Measurements from ENCODE around the gene LIG3. TPM values are rescaled to one million over a fixed set of nuclear protein-coding genes. Genes with fewer than 3 reads are reported as not detected.

Gene LIG3
- polyA plus RNA-seq, 3 donors, result 6.0 to 14.6 (median 7.5) TPM

- Mint-ChIP-seq H3K27ac (peak overlapping the region in 1 of 7 donors; percentile 9), H3K27me3 (ENCODE audit: low read depth in 3 of 3) (no peaks in the 10 kb centered on the region), H3K4me1 (no peaks in the 10 kb centered on the region), H3K9me3 (no peaks in the 10 kb centered on the region), H3K4me3 (no peak overlapping the region), H3K36me3 (peaks cover 91 to 99% of the 10 kb centered on the region in 2 donors)
- H3K4me1 ChIP-seq (ENCODE audit: control insufficient read depth in 1 of 2, insufficient read depth in 2 of 2, low read length in 2 of 2), result no peaks in the 10 kb centered on the region
- H3K79me2 ChIP-seq (ENCODE audit: insufficient read depth, low read length), result no peaks in the 10 kb centered on the region
- H3K4me2 ChIP-seq (replicated peaks; ENCODE audit: extremely low read depth, low read length, poor library complexity, severe bottlenecking), result no peak overlapping the region
- H3K4me3 ChIP-seq (replicated peaks in 1 of 3; ENCODE audit: low read depth in 2 of 3, low read length in 3 of 3), result no peak overlapping the region
- WGBS (ENCODE audit: insufficient coverage), result 92% methylated on average over 5 of the region's 5 CpGs
- TF ChIP-seq, protein P1, sequence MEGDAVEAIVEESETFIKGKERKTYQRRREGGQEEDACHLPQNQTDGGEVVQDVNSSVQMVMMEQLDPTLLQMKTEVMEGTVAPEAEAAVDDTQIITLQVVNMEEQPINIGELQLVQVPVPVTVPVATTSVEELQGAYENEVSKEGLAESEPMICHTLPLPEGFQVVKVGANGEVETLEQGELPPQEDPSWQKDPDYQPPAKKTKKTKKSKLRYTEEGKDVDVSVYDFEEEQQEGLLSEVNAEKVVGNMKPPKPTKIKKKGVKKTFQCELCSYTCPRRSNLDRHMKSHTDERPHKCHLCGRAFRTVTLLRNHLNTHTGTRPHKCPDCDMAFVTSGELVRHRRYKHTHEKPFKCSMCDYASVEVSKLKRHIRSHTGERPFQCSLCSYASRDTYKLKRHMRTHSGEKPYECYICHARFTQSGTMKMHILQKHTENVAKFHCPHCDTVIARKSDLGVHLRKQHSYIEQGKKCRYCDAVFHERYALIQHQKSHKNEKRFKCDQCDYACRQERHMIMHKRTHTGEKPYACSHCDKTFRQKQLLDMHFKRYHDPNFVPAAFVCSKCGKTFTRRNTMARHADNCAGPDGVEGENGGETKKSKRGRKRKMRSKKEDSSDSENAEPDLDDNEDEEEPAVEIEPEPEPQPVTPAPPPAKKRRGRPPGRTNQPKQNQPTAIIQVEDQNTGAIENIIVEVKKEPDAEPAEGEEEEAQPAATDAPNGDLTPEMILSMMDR (IDR thresholded peaks at IDR 0.05), result no peak
- H3K27me3 ChIP-seq (ENCODE audit: control insufficient read depth in 2 of 2, insufficient read depth in 2 of 2, low read length in 2 of 2), result no peaks in the 10 kb centered on the region
- no peak overlapping the region for H3K9ac ChIP-seq (ENCODE audit: insufficient read depth, low read length, poor library complexity, severe bottlenecking)
- H4K20me1 ChIP-seq (ENCODE audit: insufficient read depth, low read length), result peaks cover 4% of the 10 kb centered on the region
- intact Hi-C loops (cut with micrococcal nuclease), result no loop called here
- no peak overlapping the region for H2AFZ ChIP-seq (ENCODE audit: insufficient read depth, low read depth, low read length, poor library complexity, severe bottlenecking)
- no peaks in the 10 kb centered on the region for H3K9me3 ChIP-seq (replicated peaks in 1 of 2; ENCODE audit: control insufficient read depth in 1 of 2, insufficient read depth in 1 of 2, low read length in 2 of 2)
- H3K27ac ChIP-seq (ENCODE audit: low read depth in 1 of 2, low read length in 2 of 2), result no peak overlapping the region
- H3K36me3 ChIP-seq (replicated peaks in 1 of 2; ENCODE audit: control insufficient read depth in 1 of 2, insufficient read depth in 2 of 2, low read length in 2 of 2), result peaks cover 81 to 99% of the 10 kb centered on the region in 2 donors
- DNase-seq, result no peak
These were observed 31.4 kb downstream of the LIG3 start for GRCh38 chr17:35011671-35012216.

DNA sequence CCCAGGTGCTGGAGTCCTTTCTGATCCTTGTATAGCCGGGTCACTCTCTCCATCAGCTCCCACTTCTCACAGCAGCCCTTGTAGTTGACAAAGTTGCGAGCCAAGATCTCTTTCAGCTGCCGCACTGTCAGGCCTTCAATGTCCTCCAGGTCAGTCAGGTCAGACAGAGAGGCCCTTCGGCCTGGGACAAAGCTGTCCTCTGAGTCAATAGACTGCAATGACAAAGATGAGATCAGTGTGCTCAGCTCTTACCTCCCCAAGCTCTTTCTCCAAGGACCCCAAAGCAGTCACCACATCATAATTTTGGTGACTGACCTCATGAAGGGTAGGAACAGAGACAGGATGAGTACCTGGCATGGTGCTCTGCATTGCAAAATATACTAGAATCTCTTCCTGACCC, 36.1 kb downstream of the LIG3 start:
- no peaks in the 10 kb centered on the region for H3K9me3 ChIP-seq (replicated peaks in 1 of 2; ENCODE audit: control insufficient read depth in 1 of 2, insufficient read depth in 1 of 2, low read length in 2 of 2)
- no peak overlapping the region for H3K9ac ChIP-seq (ENCODE audit: insufficient read depth, low read length, poor library complexity, severe bottlenecking)
- DNase-seq, result no peak
- peaks cover 83 to 100% of the 10 kb centered on the region in 2 donors for H3K36me3 ChIP-seq (replicated peaks in 1 of 2; ENCODE audit: control insufficient read depth in 1 of 2, insufficient read depth in 2 of 2, low read length in 2 of 2)
- H3K27ac ChIP-seq (ENCODE audit: low read depth in 1 of 2, low read length in 2 of 2), result no peak overlapping the region
- H3K9me3 Mint-ChIP-seq, result no peaks in the 10 kb centered on the region
- H3K27ac Mint-ChIP-seq, result peak overlapping the region in 2 of 7 donors; percentile 28 to 33
- 100% methylated on average over 3 of the region's 4 CpGs for WGBS (ENCODE audit: insufficient coverage)
- intact Hi-C loops (cut with micrococcal nuclease), result no loop called here
- H3K27me3 Mint-ChIP-seq (ENCODE audit: low read depth in 3 of 3), result peaks cover 0 to 2% (median 0%) of the 10 kb centered on the region in 3 donors
- no peaks in the 10 kb centered on the region for H3K4me1 ChIP-seq (ENCODE audit: control insufficient read depth in 1 of 2, insufficient read depth in 2 of 2, low read length in 2 of 2)
- H3K4me2 ChIP-seq (replicated peaks; ENCODE audit: extremely low read depth, low read length, poor library complexity, severe bottlenecking), result no peak overlapping the region
- no peak overlapping the region for H2AFZ ChIP-seq (ENCODE audit: insufficient read depth, low read depth, low read length, poor library complexity, severe bottlenecking)
- H3K27me3 ChIP-seq (ENCODE audit: control insufficient read depth in 2 of 2, insufficient read depth in 2 of 2, low read length in 2 of 2), result no peaks in the 10 kb centered on the region
- peaks cover 90 to 98% of the 10 kb centered on the region in 2 donors for H3K36me3 Mint-ChIP-seq
- H4K20me1 ChIP-seq (ENCODE audit: insufficient read depth, low read length), result peaks cover 4% of the 10 kb centered on the region
- H3K79me2 ChIP-seq (ENCODE audit: insufficient read depth, low read length), result no peaks in the 10 kb centered on the region
- H3K4me3 ChIP-seq (replicated peaks in 1 of 3; ENCODE audit: low read depth in 2 of 3, low read length in 3 of 3), result no peak overlapping the region
- H3K4me3 Mint-ChIP-seq, result no peak overlapping the region
- H3K4me1 Mint-ChIP-seq, result no peaks in the 10 kb centered on the region
- TF ChIP-seq, protein P1 (IDR thresholded peaks at IDR 0.05), result no peak

Measured in CD14-positive monocyte (primary cell).